GM23338 (cell line): ENCODE results near the gene ARHGAP28. TPM values are rescaled to one million over a fixed set of nuclear protein-coding genes. Genes with fewer than 3 reads are reported as not detected.

ENCODE experiments used
- ATAC-seq: fragments of 200-7000 bp; cut with Tn5 transposase; 3 replicates; pipeline ENCODE4 v1.9.1; 2020
- DNase-seq: peaks from one replicate; pipeline ENCODE4 v3.0.0-alpha.2; 2015; ENCODE audit warnings: low spot score
- H2AFZ ChIP-seq: fragments of 200-600 bp; sonication (generic); 2 replicates; pipeline ENCODE4 v1.8.0; 2016; ENCODE audit warnings: antibody characterized with exemption, mild to moderate bottlenecking, moderate library complexity
- H3F3A ChIP-seq: fragments of 200-600 bp; sonication (generic); replicated peaks from 2 replicates; pipeline ENCODE4 v1.8.0; 2017; ENCODE audit warnings: antibody characterized with exemption, mixed run types, low read depth
- H3K27ac ChIP-seq: fragments of 200-600 bp; sonication (generic); 2 replicates; pipeline ENCODE4 v1.6.1; 2016; ENCODE audit warnings: low read depth
- H3K27me3 ChIP-seq: fragments of 200-600 bp; sonication (generic); 2 replicates; pipeline ENCODE4 v1.8.0; 2016; ENCODE audit warnings: mild to moderate bottlenecking, mixed run types, moderate library complexity; ENCODE audit not compliant: insufficient read depth
- H3K36me3 ChIP-seq: fragments of 200-600 bp; sonication (generic); 2 replicates; pipeline ENCODE4 v1.8.0; 2016; ENCODE audit warnings: mild to moderate bottlenecking; ENCODE audit not compliant: insufficient read depth
- H3K4me1 ChIP-seq: fragments of 200-600 bp; sonication (generic); 2 replicates; pipeline ENCODE4 v1.8.0; 2016; ENCODE audit warnings: mild to moderate bottlenecking, moderate library complexity; ENCODE audit not compliant: insufficient read depth
- H3K4me2 ChIP-seq: fragments of 200-600 bp; sonication (generic); 2 replicates; pipeline ENCODE4 v1.7.1; 2017; ENCODE audit warnings: mixed run types
- H3K4me3 ChIP-seq: fragments of 200-600 bp; sonication (generic); 2 replicates; pipeline ENCODE4 v1.6.1; 2016; ENCODE audit warnings: mixed run types
- H3K79me2 ChIP-seq: fragments of 200-600 bp; sonication (generic); replicated peaks from 2 replicates; pipeline ENCODE4 v1.8.0; 2017; ENCODE audit warnings: mild to moderate bottlenecking; ENCODE audit not compliant: insufficient read depth
- H3K9me2 ChIP-seq: fragments of 200-600 bp; sonication (generic); 2 replicates; pipeline ENCODE4 v1.8.0; 2017; ENCODE audit not compliant: insufficient read depth
- H4K20me1 ChIP-seq: fragments of 200-600 bp; sonication (generic); replicated peaks from 2 replicates; pipeline ENCODE4 v1.8.0; 2017; ENCODE audit warnings: mild to moderate bottlenecking; ENCODE audit not compliant: insufficient read depth
- H3K27ac Mint-ChIP-seq: 2 replicates; pipeline ENCODE4 v1.8.0; 2020; ENCODE audit warnings: inconsistent platforms, mild to moderate bottlenecking, moderate library complexity, mixed read lengths
- H3K27me3 Mint-ChIP-seq: 3 replicates; pipeline ENCODE4 v1.8.0; 2022; ENCODE audit warnings: low read depth, mild to moderate bottlenecking, moderate library complexity, mixed read lengths, inconsistent platforms; ENCODE audit not compliant: insufficient read depth, poor library complexity
- H3K36me3 Mint-ChIP-seq: 3 replicates; pipeline ENCODE4 v1.8.0; 2021; ENCODE audit warnings: low read depth, mild to moderate bottlenecking, inconsistent platforms, moderate library complexity, mixed read lengths
- H3K4me1 Mint-ChIP-seq: 3 replicates; pipeline ENCODE4 v1.8.0; 2020; ENCODE audit warnings: mild to moderate bottlenecking, inconsistent platforms, mixed read lengths
- H3K4me3 Mint-ChIP-seq: 3 replicates; pipeline ENCODE4 v1.8.0; 2021; ENCODE audit warnings: moderate library complexity, mild to moderate bottlenecking, inconsistent platforms, mixed read lengths
- H3K9me3 Mint-ChIP-seq: 3 replicates; pipeline ENCODE4 v1.8.0; 2020; ENCODE audit warnings: moderate library complexity, mild to moderate bottlenecking, inconsistent platforms, mixed read lengths
- EZH2 ChIP-seq: fragments of 200-600 bp; sonication (generic); IDR thresholded peaks from one replicate; pipeline ENCODE4 v1.8.0; 2017; ENCODE audit warnings: antibody characterized with exemption, mild to moderate bottlenecking, low read depth; ENCODE audit not compliant: unreplicated experiment
- EZH2phosphoT487 ChIP-seq: fragments of 200-600 bp; sonication (generic); IDR thresholded peaks from one replicate; pipeline ENCODE4 v1.8.1; 2018; ENCODE audit warnings: antibody characterized with exemption; ENCODE audit not compliant: unreplicated experiment
- NANOG ChIP-seq: IDR thresholded peaks from 2 replicates; pipeline ENCODE4 v1.6.1; 2016; ENCODE audit warnings: antibody characterized with exemption, borderline replicate concordance
- POLR2AphosphoS5 ChIP-seq: IDR thresholded peaks from 2 replicates; pipeline ENCODE4 v1.6.1; 2016; ENCODE audit warnings: antibody characterized with exemption, low read depth
- STAT1 ChIP-seq: IDR thresholded peaks from one replicate; pipeline ENCODE4 v1.6.1; 2016; ENCODE audit warnings: antibody characterized with exemption; ENCODE audit not compliant: unreplicated experiment
- ZNF114 ChIP-seq: fragments of 250-450 bp; sonication (Bioruptor Pico); IDR thresholded peaks from 2 replicates; pipeline ENCODE4 v1.5.0; 2020; ENCODE audit warnings: mild to moderate bottlenecking, moderate library complexity
- polyA plus RNA-seq: library from polyadenylated mRNA; unstranded; fragments of >200 nt; fragmentation: Nextera tagmentation; extraction: Ambion mirVana; gene quantifications from 2 replicates; pipeline ENCODE4 v1.2.1, GENCODE V29; 2016
- total RNA-seq: library from RNA; depleted of rRNA; stranded (reverse); fragments of >200 nt; shearing (Covaris generic); gene quantifications from 2 replicates; pipeline ENCODE4 v1.2.3, GENCODE V29; 2014
- TF ChIP-seq, protein P1 (sequence below): fragments of 250-450 bp; sonication (Bioruptor Pico); IDR thresholded peaks from 2 replicates; pipeline ENCODE4 v1.5.0; 2020; ENCODE audit warnings: mild to moderate bottlenecking, moderate library complexity
- TF ChIP-seq, protein P2 (sequence below), 2 experiments: fragments of 200-600 bp in 1 of 2; sonication (generic) in 1 of 2; conservative IDR thresholded peaks; 2 replicates each; pipeline versions ENCODE4 v1.5.1 to v1.6.1; 2016 to 2017; ENCODE audit warnings: antibody characterized with exemption in 2 of 2, low read depth in 2 of 2, mild to moderate bottlenecking in 2 of 2, moderate library complexity in 1 of 2
- TF ChIP-seq, protein P3 (sequence below): IDR thresholded peaks from 2 replicates; pipeline ENCODE4 v1.6.1; 2016; ENCODE audit warnings: antibody characterized with exemption

ARHGAP28 gene
- total and polyA plus RNA-seq, 2 experiments from 2014 or later, result 2.8 to 9.6 TPM

DNA sequence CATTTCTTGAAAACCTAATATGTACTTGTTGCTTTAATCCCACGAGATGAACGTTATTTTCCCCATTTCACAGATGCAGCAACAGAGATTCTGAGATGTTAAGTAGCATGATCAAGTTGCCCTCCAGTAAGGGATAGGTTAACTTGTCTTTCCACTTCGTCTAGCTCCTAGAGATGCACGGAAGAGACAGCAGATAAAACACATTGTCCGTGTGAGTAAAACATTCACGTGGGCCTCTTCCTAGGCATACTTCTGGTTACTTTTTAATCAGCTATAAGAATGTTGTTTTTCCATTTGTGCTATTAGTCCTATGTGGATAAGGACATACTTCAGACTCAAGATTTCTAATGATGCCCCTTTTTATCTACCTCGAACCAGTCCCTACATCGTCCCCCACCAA, 1.2 kb upstream of the ARHGAP28 start:
- H3K9me2 ChIP-seq, result no peaks in the 10 kb centered on the region
- H3K4me2 ChIP-seq, result peak overlapping the region; percentile 61
- H3K27ac Mint-ChIP-seq, result peak overlapping the region; percentile 7; the same call in 1 of the 2 replicates
- no peaks in the 10 kb centered on the region for H3K36me3 ChIP-seq
- peaks cover 42% of the 10 kb centered on the region for H3K4me1 Mint-ChIP-seq
- DNase-seq, result no peak
- no peaks in the 10 kb centered on the region for H3F3A ChIP-seq
- H3K27ac ChIP-seq, result no peak overlapping the region
- no peaks in the 10 kb centered on the region for H3K36me3 Mint-ChIP-seq
- H4K20me1 ChIP-seq, result no peaks in the 10 kb centered on the region
- peak overlapping the region; percentile 51 for H3K4me3 ChIP-seq
- H3K9me3 Mint-ChIP-seq, result no peaks in the 10 kb centered on the region
- H3K4me3 Mint-ChIP-seq, result peak overlapping the region; percentile 99
- H3K27me3 Mint-ChIP-seq, result peaks cover 7% of the 10 kb centered on the region
- peaks cover 27% of the 10 kb centered on the region for H3K4me1 ChIP-seq
- no peak overlapping the region for H2AFZ ChIP-seq
- no peaks in the 10 kb centered on the region for H3K79me2 ChIP-seq
- ATAC-seq, result no peak
- TF ChIP-seq, protein P1, sequence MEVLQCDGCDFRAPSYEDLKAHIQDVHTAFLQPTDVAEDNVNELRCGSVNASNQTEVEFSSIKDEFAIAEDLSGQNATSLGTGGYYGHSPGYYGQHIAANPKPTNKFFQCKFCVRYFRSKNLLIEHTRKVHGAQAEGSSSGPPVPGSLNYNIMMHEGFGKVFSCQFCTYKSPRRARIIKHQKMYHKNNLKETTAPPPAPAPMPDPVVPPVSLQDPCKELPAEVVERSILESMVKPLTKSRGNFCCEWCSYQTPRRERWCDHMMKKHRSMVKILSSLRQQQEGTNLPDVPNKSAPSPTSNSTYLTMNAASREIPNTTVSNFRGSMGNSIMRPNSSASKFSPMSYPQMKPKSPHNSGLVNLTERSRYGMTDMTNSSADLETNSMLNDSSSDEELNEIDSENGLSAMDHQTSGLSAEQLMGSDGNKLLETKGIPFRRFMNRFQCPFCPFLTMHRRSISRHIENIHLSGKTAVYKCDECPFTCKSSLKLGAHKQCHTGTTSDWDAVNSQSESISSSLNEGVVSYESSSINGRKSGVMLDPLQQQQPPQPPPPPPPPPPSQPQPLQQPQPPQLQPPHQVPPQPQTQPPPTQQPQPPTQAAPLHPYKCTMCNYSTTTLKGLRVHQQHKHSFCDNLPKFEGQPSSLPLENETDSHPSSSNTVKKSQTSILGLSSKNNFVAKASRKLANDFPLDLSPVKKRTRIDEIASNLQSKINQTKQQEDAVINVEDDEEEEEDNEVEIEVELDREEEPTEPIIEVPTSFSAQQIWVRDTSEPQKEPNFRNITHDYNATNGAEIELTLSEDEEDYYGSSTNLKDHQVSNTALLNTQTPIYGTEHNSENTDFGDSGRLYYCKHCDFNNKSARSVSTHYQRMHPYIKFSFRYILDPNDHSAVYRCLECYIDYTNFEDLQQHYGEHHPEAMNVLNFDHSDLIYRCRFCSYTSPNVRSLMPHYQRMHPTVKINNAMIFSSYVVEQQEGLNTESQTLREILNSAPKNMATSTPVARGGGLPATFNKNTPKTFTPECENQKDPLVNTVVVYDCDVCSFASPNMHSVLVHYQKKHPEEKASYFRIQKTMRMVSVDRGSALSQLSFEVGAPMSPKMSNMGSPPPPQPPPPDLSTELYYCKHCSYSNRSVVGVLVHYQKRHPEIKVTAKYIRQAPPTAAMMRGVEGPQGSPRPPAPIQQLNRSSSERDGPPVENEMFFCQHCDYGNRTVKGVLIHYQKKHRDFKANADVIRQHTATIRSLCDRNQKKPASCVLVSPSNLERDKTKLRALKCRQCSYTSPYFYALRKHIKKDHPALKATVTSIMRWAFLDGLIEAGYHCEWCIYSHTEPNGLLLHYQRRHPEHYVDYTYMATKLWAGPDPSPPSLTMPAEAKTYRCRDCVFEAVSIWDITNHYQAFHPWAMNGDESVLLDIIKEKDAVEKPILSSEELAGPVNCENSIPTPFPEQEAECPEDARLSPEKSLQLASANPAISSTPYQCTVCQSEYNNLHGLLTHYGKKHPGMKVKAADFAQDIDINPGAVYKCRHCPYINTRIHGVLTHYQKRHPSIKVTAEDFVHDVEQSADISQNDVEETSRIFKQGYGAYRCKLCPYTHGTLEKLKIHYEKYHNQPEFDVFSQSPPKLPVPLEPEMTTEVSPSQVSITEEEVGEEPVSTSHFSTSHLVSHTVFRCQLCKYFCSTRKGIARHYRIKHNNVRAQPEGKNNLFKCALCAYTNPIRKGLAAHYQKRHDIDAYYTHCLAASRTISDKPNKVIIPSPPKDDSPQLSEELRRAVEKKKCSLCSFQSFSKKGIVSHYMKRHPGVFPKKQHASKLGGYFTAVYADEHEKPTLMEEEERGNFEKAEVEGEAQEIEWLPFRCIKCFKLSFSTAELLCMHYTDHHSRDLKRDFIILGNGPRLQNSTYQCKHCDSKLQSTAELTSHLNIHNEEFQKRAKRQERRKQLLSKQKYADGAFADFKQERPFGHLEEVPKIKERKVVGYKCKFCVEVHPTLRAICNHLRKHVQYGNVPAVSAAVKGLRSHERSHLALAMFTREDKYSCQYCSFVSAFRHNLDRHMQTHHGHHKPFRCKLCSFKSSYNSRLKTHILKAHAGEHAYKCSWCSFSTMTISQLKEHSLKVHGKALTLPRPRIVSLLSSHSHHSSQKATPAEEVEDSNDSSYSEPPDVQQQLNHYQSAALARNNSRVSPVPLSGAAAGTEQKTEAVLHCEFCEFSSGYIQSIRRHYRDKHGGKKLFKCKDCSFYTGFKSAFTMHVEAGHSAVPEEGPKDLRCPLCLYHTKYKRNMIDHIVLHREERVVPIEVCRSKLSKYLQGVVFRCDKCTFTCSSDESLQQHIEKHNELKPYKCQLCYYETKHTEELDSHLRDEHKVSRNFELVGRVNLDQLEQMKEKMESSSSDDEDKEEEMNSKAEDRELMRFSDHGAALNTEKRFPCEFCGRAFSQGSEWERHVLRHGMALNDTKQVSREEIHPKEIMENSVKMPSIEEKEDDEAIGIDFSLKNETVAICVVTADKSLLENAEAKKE (CRISPR knock-in tag), result no peak
- no peak for TF ChIP-seq EZH2phosphoT487
- TF ChIP-seq STAT1, result no peak
- TF ChIP-seq POLR2AphosphoS5, result no peak
- no peak for TF ChIP-seq EZH2
- TF ChIP-seq, protein P2, sequence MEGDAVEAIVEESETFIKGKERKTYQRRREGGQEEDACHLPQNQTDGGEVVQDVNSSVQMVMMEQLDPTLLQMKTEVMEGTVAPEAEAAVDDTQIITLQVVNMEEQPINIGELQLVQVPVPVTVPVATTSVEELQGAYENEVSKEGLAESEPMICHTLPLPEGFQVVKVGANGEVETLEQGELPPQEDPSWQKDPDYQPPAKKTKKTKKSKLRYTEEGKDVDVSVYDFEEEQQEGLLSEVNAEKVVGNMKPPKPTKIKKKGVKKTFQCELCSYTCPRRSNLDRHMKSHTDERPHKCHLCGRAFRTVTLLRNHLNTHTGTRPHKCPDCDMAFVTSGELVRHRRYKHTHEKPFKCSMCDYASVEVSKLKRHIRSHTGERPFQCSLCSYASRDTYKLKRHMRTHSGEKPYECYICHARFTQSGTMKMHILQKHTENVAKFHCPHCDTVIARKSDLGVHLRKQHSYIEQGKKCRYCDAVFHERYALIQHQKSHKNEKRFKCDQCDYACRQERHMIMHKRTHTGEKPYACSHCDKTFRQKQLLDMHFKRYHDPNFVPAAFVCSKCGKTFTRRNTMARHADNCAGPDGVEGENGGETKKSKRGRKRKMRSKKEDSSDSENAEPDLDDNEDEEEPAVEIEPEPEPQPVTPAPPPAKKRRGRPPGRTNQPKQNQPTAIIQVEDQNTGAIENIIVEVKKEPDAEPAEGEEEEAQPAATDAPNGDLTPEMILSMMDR (conservative IDR thresholded peaks at IDR 0.05; ENCODE audit: low read depth in 2 of 2), result no peak
- TF ChIP-seq ZNF114 (CRISPR knock-in tag), result no peak
- no peak for TF ChIP-seq NANOG
- TF ChIP-seq, protein P3, sequence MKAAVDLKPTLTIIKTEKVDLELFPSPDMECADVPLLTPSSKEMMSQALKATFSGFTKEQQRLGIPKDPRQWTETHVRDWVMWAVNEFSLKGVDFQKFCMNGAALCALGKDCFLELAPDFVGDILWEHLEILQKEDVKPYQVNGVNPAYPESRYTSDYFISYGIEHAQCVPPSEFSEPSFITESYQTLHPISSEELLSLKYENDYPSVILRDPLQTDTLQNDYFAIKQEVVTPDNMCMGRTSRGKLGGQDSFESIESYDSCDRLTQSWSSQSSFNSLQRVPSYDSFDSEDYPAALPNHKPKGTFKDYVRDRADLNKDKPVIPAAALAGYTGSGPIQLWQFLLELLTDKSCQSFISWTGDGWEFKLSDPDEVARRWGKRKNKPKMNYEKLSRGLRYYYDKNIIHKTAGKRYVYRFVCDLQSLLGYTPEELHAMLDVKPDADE, result no peak
- peaks cover 6% of the 10 kb centered on the region; the same call in 1 of the 2 replicates for H3K27me3 ChIP-seq
